Stimulated activated CD4-positive, alpha-beta T cell treated with anti-CD3 and anti-CD28 coated beads, Interleukin-1b, Interleukin-23, amount 100 ng/mL, for 48 hours (primary cell): Measurements from ENCODE around the gene LRRC61.
A peak's percentile ranks its signal among the peaks of the same experiment; 100 is the strongest.

Source experiments
- DNase-seq: peaks from one replicate; pipeline ENCODE4 v3.0.0-alpha.2; 2020

The LRRC61 gene

GRCh38 chr7:150357771-150358427, 34.7 kb downstream of the LRRC61 start:
- no peak for DNase-seq

- no peak for DNase-seq
These were observed 35.3 kb downstream of the LRRC61 start for GRCh38 chr7:150358433-150358832.

GRCh38 chr7:150358988-150359621, 36.0 kb downstream of the LRRC61 start:
- DNase-seq: no peak

- no peak for DNase-seq
These were observed 36.6 kb downstream of the LRRC61 start for GRCh38 chr7:150359622-150360362.

- DNase-seq: no peak
These were observed 37.4 kb downstream of the LRRC61 start for GRCh38 chr7:150360363-150361058.

GRCh38 chr7:150361402-150361801, 38.2 kb downstream of the LRRC61 start:
- DNase-seq: no peak

- DNase-seq: no peak
These were observed 38.9 kb downstream of the LRRC61 start for GRCh38 chr7:150361807-150362621.

GRCh38 chr7:150363370-150363769, 40.2 kb downstream of the LRRC61 start:
- no peak for DNase-seq

GRCh38 chr7:150363872-150364271, 40.7 kb downstream of the LRRC61 start:
- no peak for DNase-seq

GRCh38 chr7:150365194-150365593, 42.0 kb downstream of the LRRC61 start:
- DNase-seq: no peak

- no peak for DNase-seq
These were observed 42.7 kb downstream of the LRRC61 start for GRCh38 chr7:150365673-150366398.

GRCh38 chr7:150367677-150368095, 44.5 kb downstream of the LRRC61 start:
- DNase-seq: no peak

GRCh38 chr7:150368096-150368883, 45.1 kb downstream of the LRRC61 start, which contains the start of gene REPIN1:
REPIN1 (plus strand) TSS chr7:150368822; CDS start chr7:150369712, 890 bp downstream.
- peak; percentile 82 for DNase-seq

- peak; percentile 42 for DNase-seq
These were observed 46.0 kb downstream of the LRRC61 start for GRCh38 chr7:150368884-150369747.

GRCh38 chr7:150369748-150370501, 46.8 kb downstream of the LRRC61 start:
- no peak for DNase-seq

- DNase-seq: no peak
These were observed 47.5 kb downstream of the LRRC61 start for GRCh38 chr7:150370612-150371071.

- DNase-seq: no peak
These were observed 48.2 kb downstream of the LRRC61 start for GRCh38 chr7:150371131-150371995.

- DNase-seq: no peak
These were observed 48.8 kb downstream of the LRRC61 start for GRCh38 chr7:150371996-150372270.
